Cardiac fibroblast (primary cell): ENCODE measurements around the gene SOBP.

ENCODE experiments used
- DNase-seq, 2 donors: peaks; one replicate each; pipeline versions ENCODE4 v3.0.0 to v3.0.0-alpha.2; 2010; ENCODE audit warnings: low read depth in 2 of 2
- H3K4me3 ChIP-seq, 2 donors: replicated peaks in 1 of 2; 1 replicate in 1 of 2; 2 replicates in 1 of 2; pipeline ENCODE4 v1.5.1; 2011; ENCODE audit warnings: low read depth in 2 of 2, low read length in 2 of 2, mild to moderate bottlenecking in 2 of 2, moderate library complexity in 1 of 2
- CTCF ChIP-seq: IDR thresholded peaks from one replicate; pipeline ENCODE4 v1.5.1; 2011; ENCODE audit warnings: low read depth, mild to moderate bottlenecking, low read length, inconsistent platforms

SOBP gene

GRCh38 chr6:107653861-107654394 lies 164.0 kb downstream of the SOBP start:
- no peak for DNase-seq
- no peak overlapping the region for H3K4me3 ChIP-seq
- TF ChIP-seq CTCF = no peak

- TF ChIP-seq CTCF = no peak
- no peak overlapping the region for H3K4me3 ChIP-seq
- DNase-seq = no peak
Observed at GRCh38 chr6:107654764-107655163, 164.8 kb downstream of the SOBP start.

- no peak overlapping the region for H3K4me3 ChIP-seq
- no peak for DNase-seq
- peak; percentile 7 for TF ChIP-seq CTCF
Observed at GRCh38 chr6:107655245-107655644, 165.3 kb downstream of the SOBP start.

- no peak overlapping the region for H3K4me3 ChIP-seq
- no peak for TF ChIP-seq CTCF
- no peak for DNase-seq
Observed at GRCh38 chr6:107655864-107656263, 165.9 kb downstream of the SOBP start.

- no peak overlapping the region for H3K4me3 ChIP-seq
- DNase-seq = peak in 1 of 2 donors; percentile 39
- TF ChIP-seq CTCF = no peak
Observed at GRCh38 chr6:107656401-107656800, 166.5 kb downstream of the SOBP start.

- H3K4me3 ChIP-seq = no peak overlapping the region
- DNase-seq = no peak
- no peak for TF ChIP-seq CTCF
Observed at GRCh38 chr6:107656883-107657282, 167.0 kb downstream of the SOBP start.

GRCh38 chr6:107657373-107657754 lies 167.4 kb downstream of the SOBP start:
- no peak overlapping the region for H3K4me3 ChIP-seq
- DNase-seq = no peak

More at GRCh38 chr6:107657373-107657754, 167.4 kb downstream of the SOBP start:
- TF ChIP-seq CTCF = no peak
